Progenitor cell of endocrine pancreas (in vitro differentiated cells): ENCODE data around the gene TRHDE. TPM values are rescaled to one million over a fixed set of nuclear protein-coding genes. Genes with fewer than 3 reads are reported as not detected.

Source experiments
- DNase-seq: peaks from one replicate; pipeline ENCODE4 v3.0.0; 2021; ENCODE audit warnings: low spot score; ENCODE audit not compliant: unreplicated experiment
- H3K27ac Mint-ChIP-seq: 2 replicates; pipeline ENCODE4 v1.8.0; 2021; ENCODE audit warnings: mild to moderate bottlenecking, moderate library complexity, mixed read lengths
- H3K27me3 Mint-ChIP-seq: 2 replicates; pipeline ENCODE4 v1.8.0; 2021; ENCODE audit warnings: mixed read lengths
- H3K36me3 Mint-ChIP-seq: 2 replicates; pipeline ENCODE4 v1.8.0; 2022; ENCODE audit warnings: mixed read lengths; ENCODE audit not compliant: insufficient read depth
- H3K4me1 Mint-ChIP-seq: 2 replicates; pipeline ENCODE4 v1.8.0; 2021; ENCODE audit warnings: low read depth, mixed read lengths
- H3K4me3 Mint-ChIP-seq: 2 replicates; pipeline ENCODE4 v1.8.0; 2021; ENCODE audit warnings: low read depth, mild to moderate bottlenecking, moderate library complexity, mixed read lengths
- H3K9me3 Mint-ChIP-seq: 2 replicates; pipeline ENCODE4 v1.8.0; 2021; ENCODE audit warnings: low read depth, mixed read lengths
- total RNA-seq: library from RNA; stranded (reverse); gene quantifications from 2 replicates; pipeline ENCODE4 v1.2.1, GENCODE V29; 2021
- TF ChIP-seq, protein P1 (sequence below): fragments of 200-600 bp; sonication (generic); IDR thresholded peaks from one replicate; pipeline ENCODE4 v1.5.0; 2021; ENCODE audit warnings: antibody characterized with exemption, mild to moderate bottlenecking; ENCODE audit not compliant: unreplicated experiment

TRHDE gene
- total RNA-seq, 1 donor from 2014 or later: 2.7 TPM

DNA sequence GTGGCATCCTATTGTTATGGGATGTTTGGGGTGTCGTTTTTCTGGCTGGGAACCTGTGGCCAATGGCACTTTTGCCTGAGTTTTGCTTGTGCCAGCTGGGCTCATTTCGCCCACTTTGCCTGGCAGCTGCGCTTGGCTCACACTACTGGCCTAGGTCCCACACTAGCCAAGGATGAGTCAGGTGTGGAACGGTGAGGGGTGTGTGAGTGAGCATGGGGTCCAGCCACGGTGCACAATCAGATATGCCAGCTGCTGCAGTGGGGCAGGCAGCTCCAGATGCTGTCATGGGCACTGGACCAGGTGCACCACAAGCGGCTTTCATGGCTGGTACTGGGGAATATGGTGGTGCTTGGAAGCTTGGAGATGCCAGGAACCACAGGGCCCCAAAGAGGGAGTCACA, 21.5 kb downstream of the TRHDE start:
- H3K4me3 Mint-ChIP-seq: no peak overlapping the region
- no peaks in the 10 kb centered on the region for H3K27me3 Mint-ChIP-seq
- DNase-seq: no peak
- no peaks in the 10 kb centered on the region for H3K4me1 Mint-ChIP-seq
- H3K36me3 Mint-ChIP-seq: no peaks in the 10 kb centered on the region
- TF ChIP-seq, protein P1, sequence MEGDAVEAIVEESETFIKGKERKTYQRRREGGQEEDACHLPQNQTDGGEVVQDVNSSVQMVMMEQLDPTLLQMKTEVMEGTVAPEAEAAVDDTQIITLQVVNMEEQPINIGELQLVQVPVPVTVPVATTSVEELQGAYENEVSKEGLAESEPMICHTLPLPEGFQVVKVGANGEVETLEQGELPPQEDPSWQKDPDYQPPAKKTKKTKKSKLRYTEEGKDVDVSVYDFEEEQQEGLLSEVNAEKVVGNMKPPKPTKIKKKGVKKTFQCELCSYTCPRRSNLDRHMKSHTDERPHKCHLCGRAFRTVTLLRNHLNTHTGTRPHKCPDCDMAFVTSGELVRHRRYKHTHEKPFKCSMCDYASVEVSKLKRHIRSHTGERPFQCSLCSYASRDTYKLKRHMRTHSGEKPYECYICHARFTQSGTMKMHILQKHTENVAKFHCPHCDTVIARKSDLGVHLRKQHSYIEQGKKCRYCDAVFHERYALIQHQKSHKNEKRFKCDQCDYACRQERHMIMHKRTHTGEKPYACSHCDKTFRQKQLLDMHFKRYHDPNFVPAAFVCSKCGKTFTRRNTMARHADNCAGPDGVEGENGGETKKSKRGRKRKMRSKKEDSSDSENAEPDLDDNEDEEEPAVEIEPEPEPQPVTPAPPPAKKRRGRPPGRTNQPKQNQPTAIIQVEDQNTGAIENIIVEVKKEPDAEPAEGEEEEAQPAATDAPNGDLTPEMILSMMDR: no peak
- no peaks in the 10 kb centered on the region for H3K9me3 Mint-ChIP-seq
- no peak overlapping the region for H3K27ac Mint-ChIP-seq

DNA sequence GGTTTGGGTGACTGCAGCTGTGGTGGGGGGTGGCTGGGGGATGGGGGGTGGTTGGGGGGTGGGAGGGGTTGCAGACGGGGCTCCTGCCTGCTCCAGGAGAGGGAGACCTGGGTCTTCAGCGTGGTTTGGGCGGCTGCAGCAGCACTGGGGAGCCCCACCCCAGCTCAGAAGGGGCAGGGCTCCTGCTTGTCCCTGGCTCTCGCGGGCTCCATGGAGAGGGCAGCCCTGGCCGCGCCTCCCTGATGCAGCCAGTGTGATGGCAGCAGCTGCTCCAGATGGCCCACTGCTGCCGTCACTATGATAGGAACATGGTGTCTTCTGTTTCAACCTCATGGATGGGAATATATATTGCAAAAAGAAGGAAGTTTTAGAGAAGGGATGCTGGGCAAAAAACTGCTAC, 22.9 kb downstream of the TRHDE start:
- Mint-ChIP-seq H3K36me3 (no peaks in the 10 kb centered on the region), H3K4me3 (no peak overlapping the region), H3K9me3 (no peaks in the 10 kb centered on the region), H3K27ac (no peak overlapping the region), H3K27me3 (no peaks in the 10 kb centered on the region), H3K4me1 (no peaks in the 10 kb centered on the region)
- TF ChIP-seq, protein P1: no peak
- DNase-seq: no peak

DNA sequence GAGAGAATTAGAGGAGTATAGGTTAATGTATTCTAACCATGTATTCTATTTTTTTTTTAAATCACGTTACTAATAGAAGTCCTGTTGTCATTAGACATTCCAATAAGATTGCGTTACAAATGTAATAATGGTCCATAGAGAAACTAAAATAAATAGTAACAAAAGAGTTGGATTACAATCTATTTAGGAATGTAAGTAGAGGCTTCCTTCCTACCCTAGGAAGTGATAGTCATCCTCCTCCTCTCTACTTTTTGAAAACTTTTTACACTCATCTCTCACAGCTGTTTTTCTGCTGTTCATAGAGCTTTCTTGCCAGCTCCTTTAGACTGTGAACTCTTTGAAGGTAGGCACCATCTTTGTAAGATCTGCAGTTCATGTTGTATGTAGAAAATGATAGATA, 23.6 kb downstream of the TRHDE start:
- no peak overlapping the region for H3K4me3 Mint-ChIP-seq
- TF ChIP-seq, protein P1: no peak
- H3K27ac Mint-ChIP-seq: no peak overlapping the region

DNA sequence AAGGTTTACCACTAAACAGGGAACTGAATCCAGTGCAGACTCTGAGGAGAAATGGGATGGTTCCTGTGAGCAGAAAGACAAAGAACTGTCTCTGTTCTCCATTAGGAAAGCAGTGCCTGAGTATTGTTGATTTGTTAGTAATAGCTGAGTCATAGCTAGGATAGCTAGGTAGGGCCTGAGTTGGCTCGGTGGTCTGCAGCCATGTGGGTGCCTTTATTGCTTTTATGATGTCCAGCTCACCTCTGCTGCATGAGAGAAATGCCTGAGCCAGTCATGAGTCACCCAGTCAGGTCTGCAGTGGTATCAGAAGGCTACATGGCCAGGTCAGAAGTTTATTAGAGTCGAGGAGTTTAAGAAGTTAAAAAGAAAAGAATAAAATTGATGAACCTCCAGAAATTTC, 24.2 kb downstream of the TRHDE start:
- TF ChIP-seq, protein P1: no peak
- no peaks in the 10 kb centered on the region for H3K36me3 Mint-ChIP-seq
- H3K4me1 Mint-ChIP-seq: no peaks in the 10 kb centered on the region
- H3K9me3 Mint-ChIP-seq: no peaks in the 10 kb centered on the region
- no peak overlapping the region for H3K4me3 Mint-ChIP-seq
- no peaks in the 10 kb centered on the region for H3K27me3 Mint-ChIP-seq
- no peak for DNase-seq
- no peak overlapping the region for H3K27ac Mint-ChIP-seq

More for the DNA sequence above, 23.6 kb downstream of the TRHDE start:
- Mint-ChIP-seq H3K4me1 (no peaks in the 10 kb centered on the region), H3K27me3 (no peaks in the 10 kb centered on the region), H3K36me3 (no peaks in the 10 kb centered on the region), H3K9me3 (no peaks in the 10 kb centered on the region)
- no peak for DNase-seq

DNA sequence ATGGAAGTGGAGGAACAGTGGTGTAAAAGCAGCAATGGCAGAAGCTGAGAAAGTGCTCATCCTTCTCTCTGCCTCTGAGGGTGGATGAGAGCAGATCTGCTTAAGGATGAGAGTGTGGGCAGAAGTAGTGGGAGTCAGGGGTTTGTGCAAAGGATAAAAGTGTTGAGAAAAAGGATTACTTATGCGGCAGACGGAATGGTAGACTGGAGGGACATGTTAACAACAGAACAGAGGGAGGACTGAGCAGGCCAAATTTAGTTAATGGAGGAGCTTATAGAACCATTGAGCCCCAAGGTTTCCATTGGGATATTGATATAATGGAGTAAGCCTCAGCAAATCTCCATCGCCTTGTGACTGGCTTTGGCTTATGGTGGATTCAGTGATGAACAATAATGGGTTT, 25.5 kb downstream of the TRHDE start:
- Mint-ChIP-seq H3K27me3 (no peaks in the 10 kb centered on the region), H3K36me3 (no peaks in the 10 kb centered on the region), H3K4me1 (no peaks in the 10 kb centered on the region), H3K9me3 (no peaks in the 10 kb centered on the region), H3K4me3 (no peak overlapping the region), H3K27ac (no peak overlapping the region)
- TF ChIP-seq, protein P1: no peak
- DNase-seq: no peak

DNA sequence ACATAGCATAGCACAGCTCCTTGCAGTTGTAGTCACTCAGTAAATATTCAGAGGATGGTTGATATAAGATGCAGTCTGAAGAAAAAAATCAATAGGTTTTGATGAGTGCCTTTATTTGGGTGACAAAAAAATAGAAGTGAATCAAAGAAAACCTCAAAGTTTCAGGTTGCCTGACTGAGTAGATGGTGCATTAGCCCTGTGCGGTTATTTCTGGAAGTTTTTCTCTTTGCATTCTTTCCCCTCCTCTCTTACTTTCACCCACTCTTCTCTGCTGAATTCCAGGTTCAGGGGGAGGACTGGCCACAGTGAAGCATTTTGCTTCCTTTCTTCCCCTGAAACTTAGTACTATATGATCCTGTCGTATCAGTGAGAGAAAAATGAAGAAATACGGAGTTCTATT, 28.6 kb downstream of the TRHDE start:
- peaks cover 4% of the 10 kb centered on the region for H3K4me1 Mint-ChIP-seq
- no peaks in the 10 kb centered on the region for H3K9me3 Mint-ChIP-seq
- H3K27me3 Mint-ChIP-seq: no peaks in the 10 kb centered on the region
- no peaks in the 10 kb centered on the region for H3K36me3 Mint-ChIP-seq
- H3K27ac Mint-ChIP-seq: no peak overlapping the region
- no peak overlapping the region for H3K4me3 Mint-ChIP-seq
- no peak for DNase-seq
- TF ChIP-seq, protein P1: no peak
